K562 (cell line): ENCODE measurements around the gene DYNC1H1. TPM values are rescaled to one million over a fixed set of nuclear protein-coding genes. Genes with fewer than 3 reads are reported as not detected.
A peak's percentile ranks its signal among the peaks of the same experiment; 100 is the strongest.

Experiments
- EP400 ChIP-seq: fragments of 450-650 bp; IDR thresholded peaks from 2 replicates; pipeline ENCODE4 v1.6.1; 2017; ENCODE audit warnings: antibody characterized with exemption, mild to moderate bottlenecking, moderate library complexity
- FOS ChIP-seq: IDR thresholded peaks from 3 replicates; pipeline ENCODE4 v1.6.1; 2011; ENCODE audit not compliant: insufficient read length; ENCODE audit errors: extremely low read depth
- HDAC6 ChIP-seq: IDR thresholded peaks from 2 replicates; pipeline ENCODE4 v1.6.1; 2012; ENCODE audit warnings: low read depth, mild to moderate bottlenecking, control low read depth, inconsistent platforms, low read length, moderate library complexity
- HNRNPLL ChIP-seq: fragments of 200-400 bp; formaldehyde crosslinking; IDR thresholded peaks from 2 replicates; pipeline ENCODE4 v1.6.1; 2017; ENCODE audit warnings: low read length, low read depth, mild to moderate bottlenecking; ENCODE audit not compliant: poor library complexity, severe bottlenecking
- MTF1 ChIP-seq: fragments of 250-450 bp; sonication (Bioruptor Pico); IDR thresholded peaks from 2 replicates; pipeline ENCODE4 v1.9.0; 2021; ENCODE audit warnings: moderate library complexity, mild to moderate bottlenecking, inconsistent platforms, borderline replicate concordance
- PHF21A ChIP-seq: fragments of 450-650 bp; IDR thresholded peaks from 2 replicates; pipeline ENCODE4 v1.6.1; 2017; ENCODE audit warnings: low read depth, borderline replicate concordance
- POLR2H ChIP-seq: IDR thresholded peaks from 2 replicates; pipeline ENCODE4 v1.6.1; 2016; ENCODE audit warnings: missing genetic modification characterization, low read depth, mild to moderate bottlenecking, control low read depth, missing compliant biosample characterization, moderate library complexity
- SAP30 ChIP-seq: fragments of 200-600 bp; sonication (generic); IDR thresholded peaks from 2 replicates; pipeline ENCODE4 v1.6.1; 2012; ENCODE audit warnings: borderline replicate concordance, low read depth, mild to moderate bottlenecking, moderate library complexity, low read length, control low read depth, inconsistent platforms; ENCODE audit not compliant: insufficient read depth, poor library complexity, severe bottlenecking
- TARDBP ChIP-seq: fragments of 450-650 bp; IDR thresholded peaks from 2 replicates; pipeline ENCODE4 v1.6.1; 2016
- THRAP3 ChIP-seq: fragments of 450-650 bp; IDR thresholded peaks from 2 replicates; pipeline ENCODE4 v1.6.1; 2016; ENCODE audit warnings: mild to moderate bottlenecking, inconsistent platforms, borderline replicate concordance
- ZKSCAN1 ChIP-seq: fragments of 150-350 bp; IDR thresholded peaks from 2 replicates; pipeline ENCODE4 v1.6.1; 2016; ENCODE audit warnings: low read depth, low read length
- ZNF324 ChIP-seq: fragments of 250-450 bp; sonication (Bioruptor Pico); IDR thresholded peaks from 2 replicates; pipeline ENCODE4 v1.4.0; 2020; ENCODE audit warnings: mild to moderate bottlenecking
- polyA plus RNA-seq, 8 experiments: library from polyadenylated mRNA; depleted of rRNA in 4 of 8; stranded (reverse) in 5 of 8; unstranded in 3 of 8; fragments of >200 nt; fragmentation: Nextera tagmentation in 2 of 8; fragmentation: Illumina TruSeq in 1 of 8; extraction: Ambion mirVana in 2 of 8; extraction: Trizol in 1 of 8; gene quantifications; 2 replicates each; pipeline versions ENCODE4 v1.2.1 to v1.2.3, GENCODE V29; 2011 to 2014; ENCODE audit warnings: inconsistent platforms in 1 of 8, missing spikeins in 1 of 8
- total RNA-seq, 7 experiments: library from RNA; depleted of rRNA in 6 of 7; stranded (reverse); fragments of >200 nt in 6 of 7; fragmentation: Illumina TruSeq in 2 of 7; extraction: Trizol in 2 of 7; gene quantifications; 2 replicates each; pipeline versions ENCODE4 v1.2.1 to v1.2.3, GENCODE V29; 2011 to 2021; ENCODE audit warnings: low replicate concordance in 1 of 7
- TF ChIP-seq, protein P1 (sequence below): fragments of 250-450 bp; sonication (Bioruptor Pico); IDR thresholded peaks from 2 replicates; pipeline ENCODE4 v1.5.0; 2022; ENCODE audit warnings: mild to moderate bottlenecking
- TF ChIP-seq, protein P2 (sequence below): IDR thresholded peaks from 2 replicates; pipeline ENCODE4 v1.6.1; 2014; ENCODE audit warnings: antibody characterized with exemption
- TF ChIP-seq, protein P3 (sequence below): fragments of 450-650 bp; formaldehyde crosslinking; IDR thresholded peaks from 2 replicates; pipeline ENCODE4 v1.4.0; 2020; ENCODE audit warnings: mild to moderate bottlenecking, mixed read lengths
- TF ChIP-seq, protein P4 (sequence below): fragments of 250-450 bp; sonication (Bioruptor Pico); IDR thresholded peaks from 2 replicates; pipeline ENCODE4 v1.8.0; 2022; ENCODE audit warnings: moderate library complexity, mild to moderate bottlenecking, inconsistent platforms
- TF ChIP-seq, protein P5 (sequence below): fragments of 450-650 bp; IDR thresholded peaks from 2 replicates; pipeline ENCODE4 v1.6.1; 2018; ENCODE audit not compliant: partially characterized antibody

The DYNC1H1 gene
- total and polyA plus RNA-seq, 9 of the 15 experiments (the other 6 are each of a cell fraction or from before 2014, with no cell fraction given): 31.9 to 335 (median 115) TPM

DNA sequence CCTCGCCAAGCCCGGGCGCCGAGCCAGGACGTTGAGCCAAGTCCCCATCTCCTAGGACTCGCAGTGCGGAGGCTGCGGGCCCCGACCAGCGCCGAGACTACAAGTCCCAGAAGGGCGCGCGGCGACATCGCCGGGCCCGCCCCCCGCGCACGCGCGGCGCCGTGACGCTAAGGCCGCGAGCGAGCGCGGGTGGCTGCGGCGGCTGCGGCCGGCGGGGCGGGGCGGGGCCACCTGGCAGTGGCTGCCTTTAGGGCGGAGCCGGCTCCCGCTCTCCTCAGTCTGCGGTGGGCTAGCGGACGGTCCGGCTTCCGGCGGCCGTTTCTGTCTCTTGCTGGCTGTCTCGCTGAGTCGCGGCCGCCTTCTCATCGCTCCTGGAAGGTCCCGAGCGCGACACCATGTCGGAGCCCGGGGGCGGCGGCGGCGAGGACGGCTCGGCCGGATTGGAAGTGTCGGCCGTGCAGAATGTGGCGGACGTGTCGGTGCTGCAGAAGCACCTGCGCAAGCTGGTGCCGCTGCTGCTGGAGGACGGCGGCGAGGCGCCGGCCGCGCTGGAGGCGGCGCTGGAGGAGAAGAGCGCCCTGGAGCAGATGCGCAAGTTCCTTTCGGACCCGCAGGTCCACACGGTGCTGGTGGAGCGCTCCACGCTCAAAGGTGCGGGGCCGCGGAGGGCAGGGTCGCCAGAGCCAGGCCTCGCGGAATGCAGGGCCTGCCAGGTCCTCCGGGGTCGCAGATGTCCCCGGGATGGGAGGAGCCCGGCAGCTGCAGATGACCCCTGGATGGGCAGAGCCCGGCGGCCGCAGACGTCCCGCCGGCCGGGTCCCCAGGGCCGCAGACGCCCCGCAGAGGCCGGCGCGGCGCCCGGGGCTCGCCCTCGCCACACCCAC is at the start of gene DYNC1H1 (continued):
- TF ChIP-seq, protein P1, sequence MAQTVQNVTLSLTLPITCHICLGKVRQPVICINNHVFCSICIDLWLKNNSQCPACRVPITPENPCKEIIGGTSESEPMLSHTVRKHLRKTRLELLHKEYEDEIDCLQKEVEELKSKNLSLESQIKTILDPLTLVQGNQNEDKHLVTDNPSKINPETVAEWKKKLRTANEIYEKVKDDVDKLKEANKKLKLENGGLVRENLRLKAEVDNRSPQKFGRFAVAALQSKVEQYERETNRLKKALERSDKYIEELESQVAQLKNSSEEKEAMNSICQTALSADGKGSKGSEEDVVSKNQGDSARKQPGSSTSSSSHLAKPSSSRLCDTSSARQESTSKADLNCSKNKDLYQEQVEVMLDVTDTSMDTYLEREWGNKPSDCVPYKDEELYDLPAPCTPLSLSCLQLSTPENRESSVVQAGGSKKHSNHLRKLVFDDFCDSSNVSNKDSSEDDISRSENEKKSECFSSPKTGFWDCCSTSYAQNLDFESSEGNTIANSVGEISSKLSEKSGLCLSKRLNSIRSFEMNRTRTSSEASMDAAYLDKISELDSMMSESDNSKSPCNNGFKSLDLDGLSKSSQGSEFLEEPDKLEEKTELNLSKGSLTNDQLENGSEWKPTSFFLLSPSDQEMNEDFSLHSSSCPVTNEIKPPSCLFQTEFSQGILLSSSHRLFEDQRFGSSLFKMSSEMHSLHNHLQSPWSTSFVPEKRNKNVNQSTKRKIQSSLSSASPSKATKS (CRISPR knock-in tag): no peak
- TF ChIP-seq FOS: no peak
- TF ChIP-seq POLR2H (tag): peak; percentile 55; the same call in 1 of the 2 replicates
- TF ChIP-seq HDAC6: no peak
- TF ChIP-seq EP400: peak; percentile 51; the same call in 1 of the 2 replicates
- TF ChIP-seq PHF21A: no peak
- TF ChIP-seq, protein P2, sequence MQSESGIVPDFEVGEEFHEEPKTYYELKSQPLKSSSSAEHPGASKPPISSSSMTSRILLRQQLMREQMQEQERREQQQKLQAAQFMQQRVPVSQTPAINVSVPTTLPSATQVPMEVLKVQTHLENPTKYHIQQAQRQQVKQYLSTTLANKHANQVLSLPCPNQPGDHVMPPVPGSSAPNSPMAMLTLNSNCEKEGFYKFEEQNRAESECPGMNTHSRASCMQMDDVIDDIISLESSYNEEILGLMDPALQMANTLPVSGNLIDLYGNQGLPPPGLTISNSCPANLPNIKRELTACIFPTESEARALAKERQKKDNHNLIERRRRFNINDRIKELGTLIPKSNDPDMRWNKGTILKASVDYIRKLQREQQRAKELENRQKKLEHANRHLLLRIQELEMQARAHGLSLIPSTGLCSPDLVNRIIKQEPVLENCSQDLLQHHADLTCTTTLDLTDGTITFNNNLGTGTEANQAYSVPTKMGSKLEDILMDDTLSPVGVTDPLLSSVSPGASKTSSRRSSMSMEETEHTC: no peak
- TF ChIP-seq ZNF324 (CRISPR knock-in tag): no peak
- no peak for TF ChIP-seq TARDBP
- TF ChIP-seq, protein P3, sequence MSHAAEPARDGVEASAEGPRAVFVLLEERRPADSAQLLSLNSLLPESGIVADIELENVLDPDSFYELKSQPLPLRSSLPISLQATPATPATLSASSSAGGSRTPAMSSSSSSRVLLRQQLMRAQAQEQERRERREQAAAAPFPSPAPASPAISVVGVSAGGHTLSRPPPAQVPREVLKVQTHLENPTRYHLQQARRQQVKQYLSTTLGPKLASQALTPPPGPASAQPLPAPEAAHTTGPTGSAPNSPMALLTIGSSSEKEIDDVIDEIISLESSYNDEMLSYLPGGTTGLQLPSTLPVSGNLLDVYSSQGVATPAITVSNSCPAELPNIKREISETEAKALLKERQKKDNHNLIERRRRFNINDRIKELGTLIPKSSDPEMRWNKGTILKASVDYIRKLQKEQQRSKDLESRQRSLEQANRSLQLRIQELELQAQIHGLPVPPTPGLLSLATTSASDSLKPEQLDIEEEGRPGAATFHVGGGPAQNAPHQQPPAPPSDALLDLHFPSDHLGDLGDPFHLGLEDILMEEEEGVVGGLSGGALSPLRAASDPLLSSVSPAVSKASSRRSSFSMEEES: no peak
- TF ChIP-seq, protein P4, sequence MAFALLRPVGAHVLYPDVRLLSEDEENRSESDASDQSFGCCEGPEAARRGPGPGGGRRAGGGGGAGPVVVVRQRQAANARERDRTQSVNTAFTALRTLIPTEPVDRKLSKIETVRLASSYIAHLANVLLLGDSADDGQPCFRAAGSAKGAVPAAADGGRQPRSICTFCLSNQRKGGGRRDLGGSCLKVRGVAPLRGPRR (CRISPR knock-in tag): no peak
- TF ChIP-seq MTF1 (CRISPR knock-in tag): no peak
- TF ChIP-seq SAP30: peak; percentile 76
- TF ChIP-seq ZKSCAN1: no peak
- TF ChIP-seq THRAP3: no peak
- TF ChIP-seq, protein P5, sequence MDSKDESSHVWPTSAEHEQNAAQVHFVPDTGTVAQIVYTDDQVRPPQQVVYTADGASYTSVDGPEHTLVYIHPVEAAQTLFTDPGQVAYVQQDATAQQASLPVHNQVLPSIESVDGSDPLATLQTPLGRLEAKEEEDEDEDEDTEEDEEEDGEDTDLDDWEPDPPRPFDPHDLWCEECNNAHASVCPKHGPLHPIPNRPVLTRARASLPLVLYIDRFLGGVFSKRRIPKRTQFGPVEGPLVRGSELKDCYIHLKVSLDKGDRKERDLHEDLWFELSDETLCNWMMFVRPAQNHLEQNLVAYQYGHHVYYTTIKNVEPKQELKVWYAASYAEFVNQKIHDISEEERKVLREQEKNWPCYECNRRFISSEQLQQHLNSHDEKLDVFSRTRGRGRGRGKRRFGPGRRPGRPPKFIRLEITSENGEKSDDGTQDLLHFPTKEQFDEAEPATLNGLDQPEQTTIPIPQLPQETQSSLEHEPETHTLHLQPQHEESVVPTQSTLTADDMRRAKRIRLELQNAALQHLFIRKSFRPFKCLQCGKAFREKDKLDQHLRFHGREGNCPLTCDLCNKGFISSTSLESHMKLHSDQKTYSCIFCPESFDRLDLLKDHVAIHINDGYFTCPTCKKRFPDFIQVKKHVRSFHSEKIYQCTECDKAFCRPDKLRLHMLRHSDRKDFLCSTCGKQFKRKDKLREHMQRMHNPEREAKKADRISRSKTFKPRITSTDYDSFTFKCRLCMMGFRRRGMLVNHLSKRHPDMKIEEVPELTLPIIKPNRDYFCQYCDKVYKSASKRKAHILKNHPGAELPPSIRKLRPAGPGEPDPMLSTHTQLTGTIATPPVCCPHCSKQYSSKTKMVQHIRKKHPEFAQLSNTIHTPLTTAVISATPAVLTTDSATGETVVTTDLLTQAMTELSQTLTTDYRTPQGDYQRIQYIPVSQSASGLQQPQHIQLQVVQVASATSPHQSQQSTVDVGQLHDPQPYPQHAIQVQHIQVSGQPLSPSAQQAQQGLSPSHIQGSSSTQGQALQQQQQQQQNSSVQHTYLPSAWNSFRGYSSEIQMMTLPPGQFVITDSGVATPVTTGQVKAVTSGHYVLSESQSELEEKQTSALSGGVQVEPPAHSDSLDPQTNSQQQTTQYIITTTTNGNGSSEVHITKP: no peak
- TF ChIP-seq HNRNPLL: peak; percentile 66
